Hepatic stellate cell (primary cell): ENCODE results near the gene COL18A1.
"Not testable (repeated sequence)": the region's sequence is repeated elsewhere in the genome, so short reads cannot be mapped to it uniquely, and the experiment has no call there.

Experiments
- DNase-seq: peaks from one replicate; pipeline ENCODE4 v3.0.0; 2011; ENCODE audit warnings: low spot score

COL18A1 gene

DNA sequence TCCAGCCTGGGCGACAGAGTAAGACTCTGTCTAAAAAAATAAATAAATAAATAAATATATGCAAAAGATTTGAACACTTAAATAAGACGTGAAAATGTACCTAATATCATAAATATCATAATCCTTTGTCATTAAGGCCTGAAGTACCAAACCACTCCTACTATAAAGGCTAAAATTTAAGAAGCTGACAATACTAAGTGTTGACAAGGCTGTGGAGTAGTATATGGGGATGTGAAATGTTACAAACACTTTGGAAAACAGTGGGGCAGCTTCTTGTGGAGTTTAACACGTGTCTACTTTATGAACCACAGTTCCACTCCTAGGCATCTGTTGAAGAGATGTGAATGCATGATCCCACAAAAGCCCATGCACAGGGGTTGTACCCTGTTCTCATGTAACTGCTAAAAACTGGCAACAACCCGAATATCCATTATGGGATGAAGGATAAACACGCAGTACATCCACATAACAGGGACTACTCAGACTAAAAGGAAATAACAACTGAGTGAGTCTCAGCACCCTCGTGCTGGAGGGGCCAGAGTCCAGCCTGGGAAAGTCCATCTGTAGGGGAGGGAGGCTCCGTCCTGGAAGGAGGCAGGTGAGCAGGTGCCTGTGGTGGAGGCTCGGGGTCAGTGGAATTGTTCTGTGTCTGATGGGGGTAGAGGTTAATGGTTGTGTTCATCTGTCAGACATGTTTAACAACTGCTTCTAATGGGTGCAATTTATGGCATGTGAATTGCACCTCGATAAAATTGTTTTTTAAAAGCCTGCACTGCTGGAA lies 143.9 kb downstream of the COL18A1 start:
- DNase-seq = no peak

GRCh38 chr21:45549626-45550463 lies 144.9 kb downstream of the COL18A1 start:
- DNase-seq = no peak

- DNase-seq = no peak
Observed at GRCh38 chr21:45550522-45551210, 145.7 kb downstream of the COL18A1 start.

GRCh38 chr21:45551316-45551715 lies 146.4 kb downstream of the COL18A1 start:
- DNase-seq = peak; percentile 72

DNA sequence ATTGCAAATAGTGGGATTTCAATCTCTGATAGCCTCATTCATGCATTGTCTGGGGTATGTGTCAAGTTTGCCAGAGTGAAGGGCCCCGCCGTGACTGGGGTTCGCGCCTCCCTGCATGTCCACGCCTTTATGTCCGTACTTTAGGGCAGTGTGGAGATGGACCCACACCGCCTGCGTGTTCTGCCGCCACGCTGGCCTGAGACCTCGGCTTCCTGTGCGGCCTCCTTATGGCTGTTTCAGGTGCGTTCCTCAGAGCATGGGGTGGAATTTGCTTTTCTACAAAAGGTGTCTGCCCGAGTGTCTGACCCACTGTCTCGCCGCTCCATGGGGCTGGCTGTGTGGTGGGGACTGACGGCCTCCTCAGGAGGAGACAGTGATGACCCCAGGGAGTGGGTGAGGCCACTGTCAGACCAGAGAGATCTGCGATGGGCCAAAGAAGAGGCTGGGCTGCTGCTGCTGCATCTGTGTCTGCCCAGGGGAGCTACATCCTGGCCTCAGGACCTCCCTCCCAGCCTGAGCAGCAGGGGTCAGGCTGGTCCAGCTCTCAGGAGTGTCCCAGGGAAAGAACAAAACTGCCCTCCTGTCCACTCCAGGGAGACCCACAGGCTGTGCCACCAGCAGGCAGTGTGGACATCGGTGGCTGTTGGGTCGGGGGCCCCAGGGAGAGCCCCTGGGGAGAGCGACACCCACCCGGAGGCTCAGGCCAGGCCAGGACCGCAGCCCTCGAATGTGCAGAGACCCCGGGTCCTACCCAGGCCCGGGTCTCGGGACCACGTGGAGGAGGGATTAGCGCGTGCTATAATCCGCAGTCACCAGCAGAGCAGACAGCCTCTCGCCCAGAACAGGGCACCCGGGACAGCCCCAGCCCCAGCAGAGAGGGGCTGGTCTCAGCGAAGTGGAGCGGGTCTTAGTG lies 147.1 kb downstream of the COL18A1 start:
- DNase-seq = no peak

- DNase-seq = no peak
Observed at GRCh38 chr21:45552696-45553391, 147.9 kb downstream of the COL18A1 start.

DNA sequence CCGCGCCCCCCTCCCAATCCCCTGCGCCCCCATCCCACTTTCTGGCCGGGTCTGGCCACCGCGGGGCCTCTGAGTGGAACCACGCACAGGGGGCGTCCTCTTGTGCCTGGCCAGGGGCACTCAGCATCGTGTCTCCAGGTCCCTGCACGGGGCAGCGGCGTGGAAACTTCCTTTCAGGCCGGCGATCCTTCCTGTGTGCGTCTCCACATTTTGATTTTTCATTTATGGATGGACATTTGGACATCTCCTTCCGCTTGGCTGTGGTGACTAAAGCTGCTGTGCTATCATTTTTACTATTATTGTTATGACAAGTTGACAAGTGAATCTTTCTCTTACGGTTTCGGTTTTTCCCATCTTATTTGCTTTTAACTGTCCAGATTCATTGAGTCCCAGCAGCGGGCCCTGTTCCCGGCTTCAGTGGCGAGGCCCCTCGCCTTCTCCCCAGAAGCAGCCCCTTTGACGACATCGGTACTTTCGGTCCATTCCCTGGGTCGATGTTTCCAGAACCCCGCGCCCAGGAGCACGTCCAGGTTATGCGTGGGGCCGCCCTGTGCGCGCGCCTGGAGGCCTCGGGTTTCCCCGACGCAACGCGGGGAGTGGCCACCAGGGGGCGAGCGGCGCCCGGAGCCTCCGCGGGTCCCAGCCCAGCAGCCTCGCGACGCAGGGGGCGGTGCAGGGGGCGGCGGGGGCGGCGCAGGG lies 149.7 kb downstream of the COL18A1 start:
- peak; percentile 88 for DNase-seq

- DNase-seq = no peak
Observed at GRCh38 chr21:45555251-45555556, 150.2 kb downstream of the COL18A1 start.

DNA sequence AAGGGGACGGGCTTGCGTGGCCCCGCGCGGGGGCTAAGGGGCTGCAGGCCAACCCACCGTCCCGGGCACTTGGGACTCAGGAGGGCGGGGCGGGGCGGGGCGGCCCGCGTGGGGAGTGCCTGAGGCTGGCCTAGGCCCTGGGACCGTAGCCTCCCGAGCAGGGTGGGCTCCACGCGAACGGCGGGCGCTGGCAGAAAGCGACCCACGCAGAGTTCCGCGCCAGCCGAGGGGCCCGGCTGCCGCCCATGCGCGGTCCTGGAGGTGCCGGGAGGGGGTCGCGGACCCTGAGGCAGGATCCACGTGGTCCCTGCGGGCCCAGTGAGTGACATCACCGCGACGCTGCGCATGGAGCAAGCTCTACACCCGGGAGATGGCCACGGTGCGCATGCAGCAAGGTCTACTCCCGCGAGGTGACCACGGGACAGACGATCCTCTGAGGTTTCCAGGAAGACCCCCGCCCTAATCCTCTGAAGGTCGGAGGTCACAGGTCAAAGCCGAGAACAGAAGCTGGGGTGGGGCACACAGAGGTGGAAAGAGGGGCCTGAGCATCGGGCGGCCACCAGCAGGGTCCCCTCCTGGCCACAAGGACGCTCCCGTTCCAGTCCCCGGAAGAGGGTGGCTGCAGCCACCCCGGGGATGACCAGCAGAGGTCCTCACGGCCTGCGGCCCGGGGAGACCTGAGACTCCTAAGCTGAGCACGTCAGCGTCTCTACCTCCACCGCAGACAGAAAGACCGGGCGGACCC lies 150.8 kb downstream of the COL18A1 start:
- DNase-seq = peak; percentile 90

- no peak for DNase-seq
Observed at GRCh38 chr21:45556302-45556644, 151.3 kb downstream of the COL18A1 start.

DNA sequence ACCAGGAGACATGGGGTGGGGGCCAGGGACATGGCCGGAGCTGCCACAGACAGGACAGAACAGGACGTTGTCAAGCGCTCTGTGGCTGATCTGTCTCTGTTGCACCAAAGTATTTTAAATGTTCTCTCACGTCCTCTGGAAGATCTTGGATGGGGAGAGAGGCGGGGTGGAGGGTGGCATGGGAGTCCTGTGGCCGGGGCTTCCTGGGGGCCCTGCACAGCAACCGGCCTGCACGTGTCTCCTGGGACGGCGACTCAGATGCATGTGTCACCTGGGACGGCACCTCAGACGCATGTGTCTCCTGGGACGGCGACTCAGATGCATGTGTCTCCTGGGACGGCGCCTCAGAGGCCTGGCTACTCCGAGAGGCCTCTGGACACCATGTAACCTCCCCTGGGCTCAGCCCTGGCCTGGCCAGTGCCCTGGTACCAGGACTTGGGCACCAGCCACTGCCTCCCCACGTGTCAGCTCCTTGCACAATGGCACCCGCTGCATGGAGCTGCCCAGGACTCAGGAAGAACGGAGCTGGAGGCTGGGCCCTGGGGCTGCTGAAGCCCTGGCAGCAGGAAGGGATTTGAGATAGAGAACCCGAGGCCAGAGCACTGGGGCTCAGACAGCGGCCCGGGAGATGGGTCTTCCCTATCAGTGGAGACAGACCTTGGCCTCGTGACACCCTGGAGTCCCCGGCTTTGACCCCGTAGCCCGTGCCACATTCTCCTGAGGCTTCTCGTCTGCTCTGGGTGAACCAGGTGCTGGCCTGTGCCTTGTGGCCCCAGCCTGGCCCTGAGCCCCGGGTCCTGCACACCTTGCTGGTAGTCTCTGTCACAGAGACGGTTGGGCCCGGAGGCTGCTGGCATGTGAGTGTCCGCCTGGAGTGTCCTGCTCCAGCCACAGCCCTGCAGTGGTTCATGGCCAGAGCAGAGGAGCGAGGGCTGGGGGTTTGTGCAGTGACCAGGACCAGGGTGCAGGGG lies 152.0 kb downstream of the COL18A1 start:
- no peak for DNase-seq

DNA sequence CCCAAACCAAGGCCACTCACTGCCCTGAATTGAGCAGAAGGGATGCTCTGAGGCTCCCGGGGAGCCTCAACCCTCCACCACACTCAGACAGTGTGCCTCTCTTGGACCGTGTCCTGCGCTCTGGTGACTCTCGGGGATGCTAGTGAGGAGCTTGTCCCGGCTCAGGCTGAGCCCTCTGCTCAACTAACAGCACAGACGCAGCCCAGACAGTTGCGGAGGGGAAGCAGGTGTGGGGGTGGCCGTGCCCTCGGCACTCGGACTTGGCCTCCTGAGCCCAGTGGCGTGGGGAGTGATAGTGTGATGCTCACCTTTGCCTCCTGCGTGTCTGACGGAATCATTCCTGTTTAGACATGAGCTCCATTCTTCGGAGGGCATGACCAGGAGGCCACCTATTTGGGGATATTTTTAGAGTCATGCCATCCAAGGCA lies 152.7 kb downstream of the COL18A1 start:
- no peak for DNase-seq

- no peak for DNase-seq
Observed at GRCh38 chr21:45558044-45558721, 153.2 kb downstream of the COL18A1 start.

DNA sequence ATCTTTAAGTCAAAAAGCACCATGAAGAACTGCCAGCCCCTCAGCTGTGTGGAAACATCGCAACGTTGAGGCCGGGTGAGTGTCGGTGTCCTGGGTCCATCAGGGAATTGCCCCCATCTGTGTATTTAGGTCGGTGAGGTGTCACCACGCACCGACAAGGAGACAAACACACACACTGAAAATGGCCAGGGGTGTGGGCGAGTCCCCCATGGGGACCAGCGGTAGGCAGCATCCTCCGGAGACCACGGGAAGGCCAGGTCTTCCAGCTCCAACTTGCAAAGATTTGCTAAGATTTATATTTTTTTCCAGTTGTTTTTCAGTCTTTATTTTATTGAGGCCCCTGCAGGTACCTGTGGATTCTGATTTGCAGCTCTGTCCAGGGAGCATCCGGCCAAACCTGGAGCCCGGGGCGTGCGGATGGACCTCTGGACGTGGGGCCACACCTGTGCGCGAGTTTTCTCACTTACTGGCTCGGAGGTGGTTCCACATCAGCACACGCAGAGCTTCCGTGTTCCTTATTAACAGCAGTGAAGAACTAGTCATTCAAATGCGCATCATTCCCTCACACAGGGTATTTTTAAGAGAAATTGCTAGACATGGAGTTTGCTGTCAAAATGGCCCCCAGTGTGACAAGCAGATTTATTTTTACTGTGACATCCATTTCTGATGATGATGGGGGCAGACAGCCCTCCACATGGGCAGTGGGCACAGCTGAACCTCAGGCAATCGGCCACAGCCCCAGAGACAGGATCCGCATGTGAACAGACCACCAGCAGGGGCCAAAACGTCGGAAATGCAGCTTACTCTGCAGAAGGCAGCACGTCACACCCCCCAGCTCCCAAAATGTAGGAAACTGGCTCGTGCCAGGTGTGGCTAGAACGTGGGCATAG lies 154.5 kb downstream of the COL18A1 start:
- no peak for DNase-seq

GRCh38 chr21:45560106-45561021 lies 155.4 kb downstream of the COL18A1 start:
- no peak for DNase-seq

GRCh38 chr21:45561241-45561640 lies 156.3 kb downstream of the COL18A1 start:
- DNase-seq = not testable (repeated sequence)
